OCI-LY7 (cell line): ENCODE data around the gene RAB8B. TPM values are rescaled to one million over a fixed set of nuclear protein-coding genes. Genes with fewer than 3 reads are reported as not detected.

Experiments used
- BruUV-seq: library from RNA; stranded (reverse); fragments of 400-500 nt; replicated peaks from 2 replicates; lab custom pipeline; 2021; lab: Mats Ljungman, UMichigan
- CTCF ChIA-PET: fragments of 300-600 bp; sonication (Branson Sonifier 250); formaldehyde crosslinking; loops from one replicate; lab custom pipeline; 2022; ENCODE audit warnings: antibody characterized with exemption; ENCODE audit not compliant: unreplicated experiment; lab: Charles Lee
- POLR2A ChIA-PET: fragments of 300-600 bp; sonication (Branson Sonifier 250); formaldehyde crosslinking; loops from one replicate; lab custom pipeline; 2022; ENCODE audit warnings: antibody characterized with exemption; lab: Charles Lee
- DNase-seq: peaks from one replicate; pipeline ENCODE4 v3.0.0-alpha.2; 2015; ENCODE audit warnings: low spot score
- H2AFZ ChIP-seq: fragments of 200-600 bp; sonication (generic), shearing (Covaris generic); 2 replicates; pipeline ENCODE4 v1.6.1; 2014; ENCODE audit warnings: mild to moderate bottlenecking, antibody characterized with exemption, low read length, moderate library complexity
- H3K27ac ChIP-seq: fragments of 200-600 bp; sonication (generic); 2 replicates; pipeline ENCODE4 v1.5.1; 2014; ENCODE audit warnings: mixed run types, low read depth, mild to moderate bottlenecking, moderate library complexity, low read length, inconsistent platforms; ENCODE audit not compliant: poor library complexity, severe bottlenecking
- H3K36me3 ChIP-seq: fragments of 200-600 bp; sonication (generic); 2 replicates; pipeline ENCODE4 v1.6.1; 2014; ENCODE audit warnings: mild to moderate bottlenecking, antibody characterized with exemption, low read length, moderate library complexity, mixed read lengths; ENCODE audit not compliant: insufficient read depth
- H3K4me1 ChIP-seq: fragments of 200-600 bp; sonication (generic); 2 replicates; pipeline ENCODE4 v1.5.1; 2014; ENCODE audit warnings: mild to moderate bottlenecking, low read length; ENCODE audit not compliant: insufficient read depth, poor library complexity, severe bottlenecking
- H3K4me2 ChIP-seq: fragments of 200-600 bp; sonication (generic); 2 replicates; pipeline ENCODE4 v1.6.1; 2014; ENCODE audit warnings: mild to moderate bottlenecking, low read length
- H3K4me3 ChIP-seq: fragments of 200-600 bp; sonication (generic); 2 replicates; pipeline ENCODE4 v1.5.1; 2014; ENCODE audit warnings: mild to moderate bottlenecking, low read depth, low read length; ENCODE audit not compliant: poor library complexity, severe bottlenecking
- H3K79me2 ChIP-seq: fragments of 200-600 bp; sonication (generic); 2 replicates; pipeline ENCODE4 v1.6.1; 2016; ENCODE audit warnings: low read depth, mild to moderate bottlenecking, low read length, moderate library complexity, mixed read lengths; ENCODE audit not compliant: insufficient read depth
- H3K9me2 ChIP-seq: fragments of 200-600 bp; sonication (generic); 2 replicates; pipeline ENCODE4 v1.6.1; 2016; ENCODE audit warnings: mild to moderate bottlenecking, low read length, mixed read lengths; ENCODE audit not compliant: insufficient read depth
- H3K9me3 ChIP-seq: fragments of 200-600 bp; sonication (generic); 2 replicates; pipeline ENCODE4 v1.6.1; 2014; ENCODE audit warnings: mild to moderate bottlenecking, mixed run types, low read length, mixed read lengths
- H4K20me1 ChIP-seq: fragments of 200-600 bp; sonication (generic); 2 replicates; pipeline ENCODE4 v1.6.1; 2014; ENCODE audit warnings: mild to moderate bottlenecking, antibody characterized with exemption, low read length, moderate library complexity, mixed read lengths; ENCODE audit not compliant: insufficient read depth
- CTCF ChIP-seq: fragments of 200-600 bp; sonication (generic); conservative IDR thresholded peaks from 2 replicates; pipeline ENCODE4 v1.5.1; 2014; ENCODE audit warnings: mild to moderate bottlenecking, antibody characterized with exemption, low read length, moderate library complexity, mixed read lengths
- EZH2phosphoT487 ChIP-seq: fragments of 200-600 bp; sonication (generic); IDR thresholded peaks from 2 replicates; pipeline ENCODE4 v1.6.1; 2018; ENCODE audit warnings: low read depth, borderline replicate concordance, mild to moderate bottlenecking, mixed run types, antibody characterized with exemption, low read length, moderate library complexity, mixed read lengths
- intact Hi-C: fragments of 100-400 bp; cut with micrococcal nuclease; formaldehyde crosslinking; loops from one replicate; pipeline ENCODE4 v1.10.0; 2022; ENCODE audit not compliant: unreplicated experiment
- total RNA-seq, 2 experiments: library from RNA; depleted of rRNA in 1 of 2; stranded (reverse); fragments of >200 nt in 1 of 2; shearing (Covaris generic) in 1 of 2; gene quantifications; 2 replicates each; pipeline ENCODE4 v1.2.3, GENCODE V29; 2014 to 2022

Gene RAB8B
- total RNA-seq, 2 experiments from 2014 or later: 4.9 to 18.6 TPM

- ChIA-PET CTCF (no interaction called here), POLR2A (interaction anchor here (0.7 kb wide), 1 partner anchor 108 kb away, joined by 3 read pairs; no protein-coding TSS in a partner anchor)
- H2AFZ ChIP-seq: no peak overlapping the region
- peak overlapping the region; percentile 89 for H3K4me2 ChIP-seq
- DNase-seq: no peak
- no peaks in the 10 kb centered on the region for H4K20me1 ChIP-seq
- BruUV-seq: no TSS peak
- peaks cover 16% of the 10 kb centered on the region; the same call in 1 of the 2 replicates for H3K79me2 ChIP-seq
- intact Hi-C loops: loop anchor here (5.0 to 10.0 kb wide), 2 partner anchors 122 to 249 kb away; partner anchors contain the start of gene APH1B
- peaks cover 12% of the 10 kb centered on the region; the same call in 1 of the 2 replicates for H3K36me3 ChIP-seq
- H3K4me1 ChIP-seq: peaks cover 16% of the 10 kb centered on the region
- TF ChIP-seq CTCF (no peak), EZH2phosphoT487 (no peak)
- no peaks in the 10 kb centered on the region for H3K9me3 ChIP-seq
- H3K27ac ChIP-seq: no peak overlapping the region
- H3K4me3 ChIP-seq: peak overlapping the region; percentile 86
- H3K9me2 ChIP-seq: no peaks in the 10 kb centered on the region
These were observed 33.9 kb upstream of the RAB8B start for GRCh38 chr15:63155486-63155885.

- ChIA-PET CTCF (no interaction called here), POLR2A (interaction anchor here (0.6 to 1.8 kb wide), 4 partner anchors 35 to 109 kb away, joined by 3 to 11 read pairs (median 4); no protein-coding TSS in a partner anchor)
- peaks cover 12% of the 10 kb centered on the region; the same call in 1 of the 2 replicates for H3K36me3 ChIP-seq
- peak overlapping the region; percentile 93 for H2AFZ ChIP-seq
- peak overlapping the region; percentile 86 for H3K4me3 ChIP-seq
- TF ChIP-seq EZH2phosphoT487: no peak
- TF ChIP-seq CTCF: no peak; the same call in 1 of the 2 replicates
- no TSS peak for BruUV-seq
- peak overlapping the region; percentile 89 for H3K4me2 ChIP-seq
- peaks cover 16% of the 10 kb centered on the region; the same call in 1 of the 2 replicates for H3K79me2 ChIP-seq
- H3K9me2 ChIP-seq: no peaks in the 10 kb centered on the region
- DNase-seq: peak; percentile 15
- H3K4me1 ChIP-seq: peaks cover 16% of the 10 kb centered on the region
- intact Hi-C loops: loop anchor here (2.0 to 10.0 kb wide), 3 partner anchors 35 to 249 kb away; partner anchors contain the start of genes APH1B and LACTB
- peak overlapping the region; percentile 67 for H3K27ac ChIP-seq
- H4K20me1 ChIP-seq: no peaks in the 10 kb centered on the region
- no peaks in the 10 kb centered on the region for H3K9me3 ChIP-seq
These were observed 33.2 kb upstream of the RAB8B start for GRCh38 chr15:63156086-63156710.
